ENCODE results near the gene TNFRSF4.

Gene TNFRSF4

GRCh38 chr1:1204998-1205768 is 8.8 kb downstream of the TNFRSF4 start:
- Histone ChIP-seq H3K4me1 (no peaks in the 10 kb centered on the region), H3K9me3 (ENCODE audit: control insufficient read depth, low read length) (no peaks in the 10 kb centered on the region), H3K27ac (no peak overlapping the region), H3K27me3 (ENCODE audit: control insufficient read depth, insufficient read depth, low read length) (no peaks in the 10 kb centered on the region), H3K4me2 (ENCODE audit: low read length) (peak overlapping the region; percentile 87), H3K4me3 (ENCODE audit: low read depth, low read length) (peak overlapping the region; percentile 55), H2AFZ (no peak overlapping the region), H3K36me3 (ENCODE audit: control insufficient read depth, insufficient read depth, low read length) (no peaks in the 10 kb centered on the region), H3K79me2 (no peaks in the 10 kb centered on the region), H3K9ac (no peak overlapping the region)
- no peak for TF ChIP-seq CTCF (IDR thresholded peaks at IDR 0.05)

- Histone ChIP-seq H3K27me3 (ENCODE audit: control insufficient read depth, insufficient read depth, low read length) (no peaks in the 10 kb centered on the region), H3K4me2 (ENCODE audit: low read length) (no peak overlapping the region), H3K9me3 (ENCODE audit: control insufficient read depth, low read length) (no peaks in the 10 kb centered on the region), H3K79me2 (no peaks in the 10 kb centered on the region), H3K27ac (no peak overlapping the region), H3K4me1 (no peaks in the 10 kb centered on the region), H3K36me3 (ENCODE audit: control insufficient read depth, insufficient read depth, low read length) (no peaks in the 10 kb centered on the region), H3K4me3 (ENCODE audit: low read depth, low read length) (no peak overlapping the region), H3K9ac (no peak overlapping the region), H2AFZ (no peak overlapping the region)
- TF ChIP-seq CTCF (IDR thresholded peaks at IDR 0.05), result no peak
These were observed 9.5 kb downstream of the TNFRSF4 start for GRCh38 chr1:1204425-1204920.

GRCh38 chr1:1203561-1204424 is 10.2 kb downstream of the TNFRSF4 start:
- H3K4me1 ChIP-seq, result no peaks in the 10 kb centered on the region
- no peak overlapping the region for H3K27ac ChIP-seq
- no peak overlapping the region for H3K9ac ChIP-seq

GRCh38 chr1:1202831-1203560 is 11.0 kb downstream of the TNFRSF4 start:
- H3K36me3 ChIP-seq (ENCODE audit: control insufficient read depth, insufficient read depth, low read length), result no peaks in the 10 kb centered on the region
- no peak overlapping the region for H3K4me2 ChIP-seq (ENCODE audit: low read length)
- H3K9me3 ChIP-seq (ENCODE audit: control insufficient read depth, low read length), result no peaks in the 10 kb centered on the region
- H3K27ac ChIP-seq, result no peak overlapping the region
- H3K9ac ChIP-seq, result no peak overlapping the region
- H3K4me3 ChIP-seq (ENCODE audit: low read depth, low read length), result no peak overlapping the region
- no peaks in the 10 kb centered on the region for H3K4me1 ChIP-seq
- no peaks in the 10 kb centered on the region for H3K79me2 ChIP-seq
- no peaks in the 10 kb centered on the region for H3K27me3 ChIP-seq (ENCODE audit: control insufficient read depth, insufficient read depth, low read length)
- TF ChIP-seq CTCF (IDR thresholded peaks at IDR 0.05), result no peak
- H2AFZ ChIP-seq, result no peak overlapping the region

More at GRCh38 chr1:1203561-1204424, 10.2 kb downstream of the TNFRSF4 start:
- H2AFZ ChIP-seq, result no peak overlapping the region
- H3K36me3 ChIP-seq (ENCODE audit: control insufficient read depth, insufficient read depth, low read length), result no peaks in the 10 kb centered on the region
- H3K4me2 ChIP-seq (ENCODE audit: low read length), result no peak overlapping the region
- H3K27me3 ChIP-seq (ENCODE audit: control insufficient read depth, insufficient read depth, low read length), result no peaks in the 10 kb centered on the region
- no peak overlapping the region for H3K4me3 ChIP-seq (ENCODE audit: low read depth, low read length)
- no peak for TF ChIP-seq CTCF (IDR thresholded peaks at IDR 0.05)
- no peaks in the 10 kb centered on the region for H3K9me3 ChIP-seq (ENCODE audit: control insufficient read depth, low read length)
- no peaks in the 10 kb centered on the region for H3K79me2 ChIP-seq
